CD14-positive monocyte (primary cell): Measurements from ENCODE around the gene DHRS2. TPM values are rescaled to one million over a fixed set of nuclear protein-coding genes. Genes with fewer than 3 reads are reported as not detected.

Experiments
- DNase-seq, 3 donors: peaks; one replicate each; pipeline ENCODE4 v3.0.0-alpha.2; 2011 to 2022
- H2AFZ ChIP-seq: 2 replicates; pipeline ENCODE4 v1.6.0; 2012; ENCODE audit warnings: mild to moderate bottlenecking, low read depth, low read length, inconsistent platforms; ENCODE audit not compliant: insufficient read depth, poor library complexity, severe bottlenecking
- H3K27ac ChIP-seq, 2 donors: 1 replicate in 1 of 2; 2 replicates in 1 of 2; pipeline ENCODE4 v1.5.1; 2012 to 2013; ENCODE audit warnings: low read length in 2 of 2, control low read depth in 1 of 2, inconsistent platforms in 1 of 2, low read depth in 1 of 2, mild to moderate bottlenecking in 1 of 2
- H3K27me3 ChIP-seq, 2 donors: one replicate each; pipeline versions ENCODE4 v1.6.0 to v1.6.1; 2011 to 2013; ENCODE audit warnings: low read length in 2 of 2; ENCODE audit not compliant: control insufficient read depth in 2 of 2, insufficient read depth in 2 of 2
- H3K36me3 ChIP-seq, 2 donors: replicated peaks in 1 of 2; 1 replicate in 1 of 2; 2 replicates in 1 of 2; pipeline versions ENCODE4 v1.5.1 to v1.6.1; 2012 to 2013; ENCODE audit warnings: low read length in 2 of 2, control low read depth in 1 of 2, inconsistent platforms in 1 of 2, mild to moderate bottlenecking in 1 of 2; ENCODE audit not compliant: insufficient read depth in 2 of 2, control insufficient read depth in 1 of 2
- H3K4me1 ChIP-seq, 2 donors: 1 replicate in 1 of 2; 2 replicates in 1 of 2; pipeline versions ENCODE4 v1.5.1 to v1.6.1; 2012 to 2013; ENCODE audit warnings: low read length in 2 of 2, control low read depth in 1 of 2, inconsistent platforms in 1 of 2, mild to moderate bottlenecking in 1 of 2, moderate library complexity in 1 of 2; ENCODE audit not compliant: insufficient read depth in 2 of 2, control insufficient read depth in 1 of 2
- H3K4me2 ChIP-seq: replicated peaks from 2 replicates; pipeline ENCODE3; 2012; ENCODE audit warnings: low read length, moderate library complexity, mild to moderate bottlenecking; ENCODE audit not compliant: poor library complexity, severe bottlenecking; ENCODE audit errors: extremely low read depth
- H3K4me3 ChIP-seq, 3 experiments: fragments of 200-600 bp in 1 of 3; sonication (generic) in 1 of 3; replicated peaks in 1 of 3; 1 replicate in 2 of 3; 2 replicates in 1 of 3; pipeline ENCODE4 v1.5.1; 2011 to 2013; ENCODE audit warnings: low read length in 3 of 3, mild to moderate bottlenecking in 3 of 3, control low read depth in 2 of 3, low read depth in 2 of 3, inconsistent platforms in 1 of 3, moderate library complexity in 1 of 3
- H3K79me2 ChIP-seq: 2 replicates; pipeline ENCODE4 v1.6.0; 2012; ENCODE audit warnings: mild to moderate bottlenecking, control low read depth, inconsistent platforms, low read length, moderate library complexity; ENCODE audit not compliant: insufficient read depth
- H3K9ac ChIP-seq: 2 replicates; pipeline ENCODE4 v1.6.0; 2017; ENCODE audit warnings: low read length, mild to moderate bottlenecking; ENCODE audit not compliant: insufficient read depth, poor library complexity, severe bottlenecking
- H3K9me3 ChIP-seq, 2 donors: replicated peaks in 1 of 2; 1 replicate in 1 of 2; 2 replicates in 1 of 2; pipeline versions ENCODE4 v1.5.1 to v1.6.1; 2012 to 2013; ENCODE audit warnings: low read length in 2 of 2, control low read depth in 1 of 2; ENCODE audit not compliant: control insufficient read depth in 1 of 2, insufficient read depth in 1 of 2
- H4K20me1 ChIP-seq: 2 replicates; pipeline ENCODE4 v1.6.0; 2012; ENCODE audit warnings: mild to moderate bottlenecking, low read length, control low read depth, moderate library complexity; ENCODE audit not compliant: insufficient read depth
- H3K27ac Mint-ChIP-seq, 7 donors: one replicate each; pipeline ENCODE4 v1.8.0; 2020; ENCODE audit warnings: mild to moderate bottlenecking in 7 of 7, mixed read lengths in 7 of 7, moderate library complexity in 6 of 7, inconsistent platforms in 2 of 7
- H3K27me3 Mint-ChIP-seq, 3 donors: one replicate each; pipeline ENCODE4 v1.8.0; 2021 to 2022; ENCODE audit warnings: low read depth in 3 of 3, mild to moderate bottlenecking in 3 of 3, mixed read lengths in 3 of 3, moderate library complexity in 3 of 3, inconsistent platforms in 1 of 3
- H3K36me3 Mint-ChIP-seq, 2 donors: one replicate each; pipeline ENCODE4 v1.8.0; 2020; ENCODE audit warnings: mixed read lengths in 2 of 2, inconsistent platforms in 1 of 2, mild to moderate bottlenecking in 1 of 2
- H3K4me1 Mint-ChIP-seq: one replicate; pipeline ENCODE4 v1.8.0; 2020; ENCODE audit warnings: mild to moderate bottlenecking, mixed read lengths
- H3K4me3 Mint-ChIP-seq, 2 donors: one replicate each; pipeline ENCODE4 v1.8.0; 2020; ENCODE audit warnings: mild to moderate bottlenecking in 2 of 2, mixed read lengths in 2 of 2, moderate library complexity in 1 of 2
- H3K9me3 Mint-ChIP-seq, 7 donors: one replicate each; pipeline ENCODE4 v1.8.0; 2020 to 2022; ENCODE audit warnings: mixed read lengths in 7 of 7, mild to moderate bottlenecking in 6 of 7, moderate library complexity in 6 of 7, inconsistent platforms in 2 of 7
- WGBS: methylation state at CpG from one replicate; pipeline ENCODE4 v1.1.5; 2013; ENCODE audit warnings: missing lambda C conversion rate; ENCODE audit not compliant: insufficient coverage; 5-methylcytosine and 5-hydroxymethylcytosine counted together
- intact Hi-C, 2 donors: fragments of 100-400 bp; cut with micrococcal nuclease; formaldehyde crosslinking; loops; one replicate each; pipeline versions ENCODE4 v1.15.0 to v1.15.1; 2023
- polyA plus RNA-seq, 3 donors: library from polyadenylated mRNA; depleted of rRNA in 1 of 3; unstranded in 2 of 3; stranded (reverse) in 1 of 3; fragments of 300-500 nt in 2 of 3; fragments of >200 nt in 1 of 3; fragmentation: Illumina TruSeq in 2 of 3; gene quantifications; 1 replicate in 2 of 3; 2 replicates in 1 of 3; pipeline ENCODE4 v1.2.3, GENCODE V29; 2012 to 2021
- TF ChIP-seq, protein P1 (sequence below): fragments of 200-600 bp; IDR thresholded peaks from one replicate; pipeline ENCODE4 v1.8.0; 2022; ENCODE audit warnings: antibody characterized with exemption, mild to moderate bottlenecking

The DHRS2 gene
- polyA plus RNA-seq, 3 donors: not detected

- intact Hi-C loops: no loop called here
- Mint-ChIP-seq H3K27me3 (peaks cover 0 to 2% (median 1%) of the 10 kb centered on the region in 3 donors), H3K4me3 (peak overlapping the region in 1 of 2 donors; percentile 12), H3K36me3 (no peaks in the 10 kb centered on the region), H3K27ac (no peak overlapping the region), H3K4me1 (no peaks in the 10 kb centered on the region), H3K9me3 (no peaks in the 10 kb centered on the region)
- no peak overlapping the region for H3K9ac ChIP-seq
- no peaks in the 10 kb centered on the region for H3K27me3 ChIP-seq
- no peaks in the 10 kb centered on the region for H4K20me1 ChIP-seq
- H3K4me3 ChIP-seq: no peak overlapping the region
- no peaks in the 10 kb centered on the region for H3K36me3 ChIP-seq
- no peak overlapping the region for H3K27ac ChIP-seq
- no peak for DNase-seq
- no peaks in the 10 kb centered on the region for H3K9me3 ChIP-seq
- no peak overlapping the region for H3K4me2 ChIP-seq
- H2AFZ ChIP-seq: no peak overlapping the region
- H3K4me1 ChIP-seq: peaks cover 3 to 4% of the 10 kb centered on the region in 2 donors
- 96% methylated on average over 3 of the region's 3 CpGs for WGBS
- TF ChIP-seq, protein P1, sequence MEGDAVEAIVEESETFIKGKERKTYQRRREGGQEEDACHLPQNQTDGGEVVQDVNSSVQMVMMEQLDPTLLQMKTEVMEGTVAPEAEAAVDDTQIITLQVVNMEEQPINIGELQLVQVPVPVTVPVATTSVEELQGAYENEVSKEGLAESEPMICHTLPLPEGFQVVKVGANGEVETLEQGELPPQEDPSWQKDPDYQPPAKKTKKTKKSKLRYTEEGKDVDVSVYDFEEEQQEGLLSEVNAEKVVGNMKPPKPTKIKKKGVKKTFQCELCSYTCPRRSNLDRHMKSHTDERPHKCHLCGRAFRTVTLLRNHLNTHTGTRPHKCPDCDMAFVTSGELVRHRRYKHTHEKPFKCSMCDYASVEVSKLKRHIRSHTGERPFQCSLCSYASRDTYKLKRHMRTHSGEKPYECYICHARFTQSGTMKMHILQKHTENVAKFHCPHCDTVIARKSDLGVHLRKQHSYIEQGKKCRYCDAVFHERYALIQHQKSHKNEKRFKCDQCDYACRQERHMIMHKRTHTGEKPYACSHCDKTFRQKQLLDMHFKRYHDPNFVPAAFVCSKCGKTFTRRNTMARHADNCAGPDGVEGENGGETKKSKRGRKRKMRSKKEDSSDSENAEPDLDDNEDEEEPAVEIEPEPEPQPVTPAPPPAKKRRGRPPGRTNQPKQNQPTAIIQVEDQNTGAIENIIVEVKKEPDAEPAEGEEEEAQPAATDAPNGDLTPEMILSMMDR: no peak
- H3K79me2 ChIP-seq: no peaks in the 10 kb centered on the region
Observed at GRCh38 chr14:23643533-23644194, 7.5 kb downstream of the DHRS2 start.

- TF ChIP-seq, protein P1: no peak
- no peak overlapping the region for H3K27ac ChIP-seq
- H3K9me3 ChIP-seq: no peaks in the 10 kb centered on the region
- H3K36me3 ChIP-seq: no peaks in the 10 kb centered on the region
- DNase-seq: no peak
- no peak overlapping the region for H3K4me3 Mint-ChIP-seq
- WGBS: 96% methylated on average over 3 of the region's 5 CpGs
- intact Hi-C loops: no loop called here
- peaks cover 0 to 2% (median 0%) of the 10 kb centered on the region in 7 donors for H3K9me3 Mint-ChIP-seq
- H3K4me3 ChIP-seq: no peak overlapping the region
- no peaks in the 10 kb centered on the region for H3K27me3 ChIP-seq
- no peak overlapping the region for H3K27ac Mint-ChIP-seq
- no peak overlapping the region for H2AFZ ChIP-seq
- peaks cover 3 to 4% of the 10 kb centered on the region in 2 donors for H3K4me1 ChIP-seq
- no peaks in the 10 kb centered on the region for H4K20me1 ChIP-seq
- peaks cover 0 to 2% (median under 1%) of the 10 kb centered on the region in 3 donors for H3K27me3 Mint-ChIP-seq
- H3K4me2 ChIP-seq: no peak overlapping the region
- no peaks in the 10 kb centered on the region for H3K79me2 ChIP-seq
- H3K4me1 Mint-ChIP-seq: no peaks in the 10 kb centered on the region
- H3K9ac ChIP-seq: no peak overlapping the region
- no peaks in the 10 kb centered on the region for H3K36me3 Mint-ChIP-seq
Observed at GRCh38 chr14:23644195-23644918, 8.2 kb downstream of the DHRS2 start.
